GM10248 (cell line): Measurements from ENCODE around the gene SZRD1.

Experiments
- CTCF ChIA-PET: fragments of 300-600 bp; sonication (Branson Sonifier 250); formaldehyde crosslinking; extraction: SDS; loops from one replicate; lab custom pipeline; 2021; ENCODE audit warnings: antibody characterized with exemption; lab: Yijun Ruan, JAX
- POLR2A ChIA-PET: fragments of 350-650 bp; sonication (Branson Sonifier 250); formaldehyde crosslinking; extraction: SDS; loops from one replicate; lab custom pipeline; 2020; ENCODE audit warnings: antibody characterized with exemption; lab: Yijun Ruan, JAX
- DNase-seq: peaks from one replicate; pipeline ENCODE4 v3.0.0; 2012; ENCODE audit errors: extremely low spot score
- TF ChIP-seq, protein P1 (sequence below): IDR thresholded peaks from 2 replicates; pipeline ENCODE4 v1.5.1; 2012; ENCODE audit warnings: mild to moderate bottlenecking, low read depth; ENCODE audit errors: extremely low read depth, missing control alignments, control extremely low read depth

Gene SZRD1

GRCh38 chr1:16374266-16374665, 7.2 kb downstream of the SZRD1 start:
- ChIA-PET POLR2A (no interaction called here), CTCF (no interaction called here)
- TF ChIP-seq, protein P1, sequence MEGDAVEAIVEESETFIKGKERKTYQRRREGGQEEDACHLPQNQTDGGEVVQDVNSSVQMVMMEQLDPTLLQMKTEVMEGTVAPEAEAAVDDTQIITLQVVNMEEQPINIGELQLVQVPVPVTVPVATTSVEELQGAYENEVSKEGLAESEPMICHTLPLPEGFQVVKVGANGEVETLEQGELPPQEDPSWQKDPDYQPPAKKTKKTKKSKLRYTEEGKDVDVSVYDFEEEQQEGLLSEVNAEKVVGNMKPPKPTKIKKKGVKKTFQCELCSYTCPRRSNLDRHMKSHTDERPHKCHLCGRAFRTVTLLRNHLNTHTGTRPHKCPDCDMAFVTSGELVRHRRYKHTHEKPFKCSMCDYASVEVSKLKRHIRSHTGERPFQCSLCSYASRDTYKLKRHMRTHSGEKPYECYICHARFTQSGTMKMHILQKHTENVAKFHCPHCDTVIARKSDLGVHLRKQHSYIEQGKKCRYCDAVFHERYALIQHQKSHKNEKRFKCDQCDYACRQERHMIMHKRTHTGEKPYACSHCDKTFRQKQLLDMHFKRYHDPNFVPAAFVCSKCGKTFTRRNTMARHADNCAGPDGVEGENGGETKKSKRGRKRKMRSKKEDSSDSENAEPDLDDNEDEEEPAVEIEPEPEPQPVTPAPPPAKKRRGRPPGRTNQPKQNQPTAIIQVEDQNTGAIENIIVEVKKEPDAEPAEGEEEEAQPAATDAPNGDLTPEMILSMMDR = no peak
- no peak for DNase-seq

DNA sequence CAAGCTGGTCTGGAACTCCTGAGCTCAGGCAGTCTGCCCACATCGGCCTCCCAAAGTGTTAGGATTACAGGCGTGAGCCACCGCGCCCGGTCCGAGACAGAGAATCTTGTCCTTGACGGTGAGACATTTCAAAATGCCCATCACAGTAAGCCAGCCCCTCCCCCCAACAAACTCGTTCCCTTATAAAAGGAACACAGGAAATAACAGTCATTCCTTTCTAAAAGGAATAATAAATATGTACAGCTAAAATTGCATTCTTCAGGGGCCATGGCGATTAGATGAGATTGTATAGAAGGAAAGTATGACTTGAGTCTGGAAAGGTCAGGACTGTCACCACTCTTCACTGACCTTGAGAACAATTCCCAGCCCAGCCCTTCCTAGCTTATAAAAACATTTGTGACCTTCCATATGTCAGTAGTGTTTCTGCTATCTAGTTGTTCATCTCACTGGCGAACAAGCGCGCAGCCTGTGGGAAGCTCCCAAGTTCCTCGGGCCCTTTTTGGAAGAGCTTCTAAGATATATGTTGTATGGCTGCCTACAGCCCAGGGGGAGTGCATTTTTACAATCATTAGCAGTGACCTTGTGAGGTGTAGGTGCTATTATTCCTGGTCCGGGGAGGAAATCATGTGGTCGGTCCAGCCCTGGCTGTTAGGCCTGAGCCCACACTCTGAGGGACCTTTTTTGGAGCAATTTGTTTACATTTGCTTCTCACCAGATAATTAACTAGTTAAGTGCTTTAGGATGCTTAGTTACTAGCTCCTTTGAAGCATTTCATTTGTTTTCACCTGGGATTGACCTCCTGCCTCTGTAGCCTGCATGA, 8.7 kb downstream of the SZRD1 start:
- no peak for DNase-seq
- TF ChIP-seq, protein P1 = no peak
- ChIA-PET POLR2A (interaction anchor here (1.1 kb wide), 1 partner anchor 11 kb away, joined by 7 read pairs; no protein-coding TSS in a partner anchor), CTCF (interaction anchor here (1.0 to 1.7 kb wide), 5 partner anchors 11 to 293 kb away, joined by 3 to 7 read pairs (median 3); partner anchors contain the start of gene FBXO42)

DNA sequence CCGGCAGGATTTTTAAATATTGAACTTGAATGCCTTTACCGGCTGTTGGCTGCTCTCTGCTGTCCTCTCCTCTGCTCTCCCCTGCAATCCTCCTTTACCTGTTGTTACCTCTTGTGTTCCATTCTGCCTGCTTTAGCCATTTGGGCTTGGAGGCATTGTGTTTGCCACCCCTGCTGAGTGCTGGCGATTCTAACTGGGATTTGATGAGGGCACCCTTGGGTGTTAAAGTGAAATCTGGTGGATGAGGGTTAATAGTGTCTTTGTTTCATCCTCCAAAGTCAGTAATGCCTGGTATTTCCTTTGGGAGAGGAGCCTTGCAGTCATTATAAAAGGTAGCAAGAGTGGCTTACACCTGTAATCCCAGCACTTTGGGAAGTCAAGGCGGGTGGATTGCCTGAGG, 9.9 kb downstream of the SZRD1 start:
- CTCF ChIA-PET = interaction anchor here (1.2 kb wide), 1 partner anchor 295 kb away, joined by 3 read pairs; no protein-coding TSS in a partner anchor
- TF ChIP-seq, protein P1 = no peak
- POLR2A ChIA-PET = no interaction called here
- no peak for DNase-seq

DNA sequence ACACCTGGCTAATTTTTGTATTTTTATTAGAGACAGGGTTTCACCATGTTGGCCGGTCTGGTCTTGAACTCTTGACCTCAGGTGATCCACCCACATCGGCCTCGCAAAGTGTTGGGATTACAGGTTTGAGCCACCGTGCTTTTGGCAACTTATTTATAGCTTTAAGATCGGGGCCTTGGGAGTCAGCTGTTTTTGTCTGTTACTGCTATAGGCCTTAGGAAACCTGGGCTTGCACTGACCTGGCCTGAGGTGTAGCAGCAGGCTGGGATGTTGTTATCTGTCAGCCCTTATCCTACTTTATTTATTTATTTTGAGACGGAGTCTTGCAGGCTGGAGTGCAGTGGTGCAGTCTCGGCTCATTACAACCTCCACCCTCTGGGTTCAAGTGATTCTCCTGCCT, 11.4 kb downstream of the SZRD1 start:
- TF ChIP-seq, protein P1 = no peak
- CTCF ChIA-PET = interaction anchor here (1.0 to 2.5 kb wide), 5 partner anchors 9 to 55 kb away, joined by 3 to 6 read pairs (median 3); no protein-coding TSS in a partner anchor
- no peak for DNase-seq
- POLR2A ChIA-PET = interaction anchor here (0.7 to 1.1 kb wide), 2 partner anchors 10 to 49 kb away, joined by 3 read pairs; no protein-coding TSS in a partner anchor

GRCh38 chr1:16380868-16381267, 13.8 kb downstream of the SZRD1 start:
- CTCF ChIA-PET = interaction anchor here (1.0 to 2.5 kb wide), 3 partner anchors 10 to 29 kb away, joined by 3 to 6 read pairs (median 5); partner anchors contain the start of gene FBXO42
- TF ChIP-seq, protein P1 = no peak
- POLR2A ChIA-PET = no interaction called here
- DNase-seq = no peak

DNA sequence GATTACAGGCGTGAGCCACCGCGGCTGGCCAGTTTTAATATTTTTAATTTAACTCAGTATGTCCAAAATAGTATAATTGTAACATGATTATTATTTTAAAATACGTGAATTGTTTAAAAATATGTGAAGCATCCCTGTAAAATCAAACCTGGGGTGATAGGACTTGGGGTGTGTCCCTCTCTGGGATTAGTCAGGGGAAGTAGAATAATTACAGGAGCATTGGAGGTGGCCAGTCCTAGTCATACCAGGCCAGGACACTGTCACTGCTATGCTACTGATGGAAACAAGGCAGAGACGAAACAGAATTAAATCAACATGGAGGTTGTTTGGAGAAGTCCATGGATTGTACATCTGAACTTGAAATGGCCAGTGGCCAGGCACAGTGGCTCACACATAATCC, 16.8 kb downstream of the SZRD1 start:
- ChIA-PET CTCF (no interaction called here), POLR2A (no interaction called here)
- TF ChIP-seq, protein P1 = no peak
- no peak for DNase-seq
